GM10248 (cell line): Measurements from ENCODE around the gene KRTAP5-3.

Source experiments
- CTCF ChIA-PET: fragments of 300-600 bp; sonication (Branson Sonifier 250); formaldehyde crosslinking; extraction: SDS; loops from one replicate; lab custom pipeline; 2021; ENCODE audit warnings: antibody characterized with exemption; lab: Yijun Ruan, JAX
- POLR2A ChIA-PET: fragments of 350-650 bp; sonication (Branson Sonifier 250); formaldehyde crosslinking; extraction: SDS; loops from one replicate; lab custom pipeline; 2020; ENCODE audit warnings: antibody characterized with exemption; lab: Yijun Ruan, JAX
- DNase-seq: peaks from one replicate; pipeline ENCODE4 v3.0.0; 2012; ENCODE audit errors: extremely low spot score
- TF ChIP-seq, protein P1 (sequence below): IDR thresholded peaks from 2 replicates; pipeline ENCODE4 v1.5.1; 2012; ENCODE audit warnings: mild to moderate bottlenecking, low read depth; ENCODE audit errors: extremely low read depth, missing control alignments, control extremely low read depth

KRTAP5-3 gene

GRCh38 chr11:1565904-1566247 is 42.4 kb downstream of the KRTAP5-3 start:
- DNase-seq, result no peak
- TF ChIP-seq, protein P1, sequence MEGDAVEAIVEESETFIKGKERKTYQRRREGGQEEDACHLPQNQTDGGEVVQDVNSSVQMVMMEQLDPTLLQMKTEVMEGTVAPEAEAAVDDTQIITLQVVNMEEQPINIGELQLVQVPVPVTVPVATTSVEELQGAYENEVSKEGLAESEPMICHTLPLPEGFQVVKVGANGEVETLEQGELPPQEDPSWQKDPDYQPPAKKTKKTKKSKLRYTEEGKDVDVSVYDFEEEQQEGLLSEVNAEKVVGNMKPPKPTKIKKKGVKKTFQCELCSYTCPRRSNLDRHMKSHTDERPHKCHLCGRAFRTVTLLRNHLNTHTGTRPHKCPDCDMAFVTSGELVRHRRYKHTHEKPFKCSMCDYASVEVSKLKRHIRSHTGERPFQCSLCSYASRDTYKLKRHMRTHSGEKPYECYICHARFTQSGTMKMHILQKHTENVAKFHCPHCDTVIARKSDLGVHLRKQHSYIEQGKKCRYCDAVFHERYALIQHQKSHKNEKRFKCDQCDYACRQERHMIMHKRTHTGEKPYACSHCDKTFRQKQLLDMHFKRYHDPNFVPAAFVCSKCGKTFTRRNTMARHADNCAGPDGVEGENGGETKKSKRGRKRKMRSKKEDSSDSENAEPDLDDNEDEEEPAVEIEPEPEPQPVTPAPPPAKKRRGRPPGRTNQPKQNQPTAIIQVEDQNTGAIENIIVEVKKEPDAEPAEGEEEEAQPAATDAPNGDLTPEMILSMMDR, result no peak
- POLR2A ChIA-PET, result no interaction called here
- CTCF ChIA-PET, result interaction anchor here (1.4 to 2.9 kb wide), 2 partner anchors 8 to 19 kb away, joined by 3 to 26 read pairs; no protein-coding TSS in a partner anchor

- TF ChIP-seq, protein P1, result no peak
- CTCF ChIA-PET, result interaction anchor here (1.4 to 2.9 kb wide), 2 partner anchors 9 to 19 kb away, joined by 3 to 26 read pairs; no protein-coding TSS in a partner anchor
- DNase-seq, result no peak
- POLR2A ChIA-PET, result interaction anchor here (0.6 kb wide), 1 partner anchor 615 kb away, joined by 3 read pairs; no protein-coding TSS in a partner anchor
These were observed 42.9 kb downstream of the KRTAP5-3 start for GRCh38 chr11:1565173-1565903.

DNA sequence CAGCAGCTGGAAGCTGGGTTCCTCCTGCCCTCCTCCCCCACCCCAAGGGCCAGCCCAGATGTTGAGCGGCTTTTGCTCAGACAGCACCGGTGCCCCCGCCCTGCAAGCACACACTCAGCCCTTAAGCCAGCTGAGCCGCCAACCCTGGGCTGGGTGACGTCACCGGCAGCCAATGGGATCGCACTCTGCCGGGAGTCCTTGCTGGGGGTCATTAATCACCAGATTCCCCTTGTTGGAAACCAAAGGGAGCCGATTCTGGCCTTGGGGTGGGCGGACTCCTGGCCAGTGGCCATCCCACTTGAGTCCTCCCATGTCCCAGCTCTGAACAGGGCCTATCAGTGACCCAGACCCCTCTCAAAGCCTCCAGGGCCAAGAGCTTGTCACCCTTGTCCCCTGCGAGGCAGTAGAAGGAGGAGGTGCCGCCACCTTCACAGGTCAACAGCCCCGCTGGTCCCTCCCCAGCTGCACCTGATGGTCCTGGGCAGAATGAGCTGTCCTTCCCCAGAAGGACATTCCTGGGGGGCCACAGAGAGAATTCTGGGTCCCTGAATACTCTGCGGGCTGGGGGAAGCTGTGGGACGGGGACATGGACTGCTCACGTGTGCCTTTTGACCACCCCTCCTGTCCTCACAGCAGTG is 43.6 kb downstream of the KRTAP5-3 start:
- ChIA-PET POLR2A (interaction anchor here (0.6 kb wide), 2 partner anchors 11 to 615 kb away, joined by 3 to 5 read pairs; no protein-coding TSS in a partner anchor), CTCF (interaction anchor here (1.1 to 2.9 kb wide), 2 partner anchors 10 to 12 kb away, joined by 3 to 26 read pairs; no protein-coding TSS in a partner anchor)
- TF ChIP-seq, protein P1, result no peak
- DNase-seq, result no peak

DNA sequence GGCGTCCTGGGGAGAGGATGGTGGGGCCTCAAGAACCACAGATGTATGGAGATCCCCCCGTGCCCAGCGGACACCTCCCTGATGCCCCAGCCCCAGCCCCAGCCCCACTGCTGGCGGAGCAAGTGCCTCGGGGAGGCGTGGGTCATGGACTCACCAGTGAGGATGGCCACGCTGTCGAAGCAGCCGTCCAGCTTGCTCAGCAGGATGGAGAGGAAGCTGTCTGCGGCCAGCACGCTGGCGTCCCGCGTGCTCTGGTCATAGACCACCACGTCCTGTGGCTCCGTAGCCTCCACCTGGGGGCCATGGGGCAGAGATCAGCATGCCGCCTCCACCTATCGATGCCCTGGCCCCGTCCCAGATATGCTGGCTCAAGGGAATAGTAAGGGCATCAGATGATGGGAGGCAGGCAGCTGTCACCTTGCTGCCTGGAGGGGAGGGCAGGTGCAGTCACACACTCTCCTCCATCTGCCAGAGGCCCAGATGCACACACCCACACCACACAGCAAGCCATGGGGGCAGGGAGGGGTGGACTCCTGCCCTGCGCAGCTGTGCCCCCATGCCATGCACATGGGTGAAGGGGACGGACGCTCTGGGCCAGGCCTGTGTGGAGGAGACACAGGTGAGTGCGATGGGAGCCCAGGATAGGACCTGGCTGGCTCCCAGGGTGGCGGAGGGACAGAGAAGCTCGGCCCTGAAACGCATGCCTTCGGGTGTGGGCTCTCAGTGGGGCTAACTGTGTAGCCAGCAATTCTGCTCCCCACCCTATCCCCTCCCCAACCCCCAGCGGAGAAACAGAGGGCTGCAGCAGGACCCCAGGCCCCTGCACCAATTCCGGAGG is 44.3 kb downstream of the KRTAP5-3 start:
- CTCF ChIA-PET, result interaction anchor here (1.1 to 2.9 kb wide), 2 partner anchors 10 to 13 kb away, joined by 3 to 26 read pairs; no protein-coding TSS in a partner anchor
- TF ChIP-seq, protein P1, result no peak
- POLR2A ChIA-PET, result interaction anchor here (0.6 kb wide), 1 partner anchor 10 kb away, joined by 5 read pairs; no protein-coding TSS in a partner anchor
- DNase-seq, result no peak

- ChIA-PET CTCF (no interaction called here), POLR2A (no interaction called here)
- TF ChIP-seq, protein P1, result no peak
- no peak for DNase-seq
These were observed 45.1 kb downstream of the KRTAP5-3 start for GRCh38 chr11:1563149-1563638.
